GM06990 (cell line): ENCODE results near the gene CYFIP1.

Source experiments
- DNase-seq: peaks from one replicate; pipeline ENCODE4 v3.0.0-alpha.2; 2011; ENCODE audit not compliant: insufficient read length; ENCODE audit errors: extremely low read depth
- H3K27me3 ChIP-seq: replicated peaks from 2 replicates; pipeline ENCODE4 v1.6.0; 2011; ENCODE audit warnings: low read length; ENCODE audit not compliant: control insufficient read depth, insufficient read depth
- H3K36me3 ChIP-seq: 2 replicates; pipeline ENCODE4 v1.5.1; 2011; ENCODE audit warnings: low read length; ENCODE audit not compliant: control insufficient read depth, insufficient read depth
- H3K4me3 ChIP-seq: replicated peaks from 2 replicates; pipeline ENCODE4 v1.5.1; 2011; ENCODE audit warnings: low read depth, mild to moderate bottlenecking, control low read depth, low read length
- CTCF ChIP-seq: IDR thresholded peaks from 2 replicates; pipeline ENCODE4 v1.5.1; 2011; ENCODE audit warnings: low read length, control low read depth, mild to moderate bottlenecking, inconsistent platforms; ENCODE audit not compliant: insufficient read depth, poor library complexity, severe bottlenecking

Gene CYFIP1

DNA sequence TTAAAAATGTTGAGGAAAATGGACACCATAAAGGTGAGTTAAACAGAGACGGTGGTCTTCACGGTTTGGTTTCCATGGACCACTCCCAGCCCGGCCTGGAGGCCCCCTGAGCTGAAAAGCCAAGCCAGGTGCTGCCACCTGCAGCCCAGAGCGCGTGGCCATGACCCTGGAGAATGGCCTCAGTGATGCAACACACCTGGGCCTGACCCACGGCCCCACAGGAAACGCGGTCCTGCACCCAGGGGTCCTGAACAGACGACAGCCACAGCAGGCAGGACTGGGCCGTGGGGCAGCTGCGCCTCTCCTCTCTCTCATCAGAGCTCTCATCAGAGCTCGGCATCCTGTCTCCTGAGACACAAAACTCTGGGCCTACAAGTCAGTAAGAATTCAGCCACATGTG, 77.6 kb downstream of the CYFIP1 start:
- H3K27me3 ChIP-seq: no peaks in the 10 kb centered on the region
- DNase-seq: no peak
- H3K4me3 ChIP-seq: no peak overlapping the region
- peaks cover 26% of the 10 kb centered on the region for H3K36me3 ChIP-seq
- TF ChIP-seq CTCF: peak; percentile 32

DNA sequence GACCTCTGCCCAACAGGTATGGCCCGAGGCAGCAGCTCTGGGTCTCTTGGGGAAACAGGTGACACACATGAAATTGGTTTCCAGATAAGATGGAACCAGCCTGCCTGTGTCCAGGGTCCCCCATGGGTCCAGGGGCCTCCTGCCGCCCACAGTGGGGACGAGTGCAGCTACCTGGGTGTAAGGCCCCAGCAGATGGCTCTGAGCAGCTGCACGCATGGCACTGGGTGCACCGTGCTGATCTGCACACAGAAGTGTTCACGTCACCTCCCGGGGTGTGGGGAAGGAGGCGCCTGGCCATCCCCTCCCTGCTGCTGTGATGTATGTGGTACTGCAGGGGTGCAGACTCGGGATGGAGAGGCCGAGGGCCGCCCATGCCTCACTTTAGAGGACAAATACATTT, 78.1 kb downstream of the CYFIP1 start:
- DNase-seq: no peak
- no peak for TF ChIP-seq CTCF
- H3K27me3 ChIP-seq: no peaks in the 10 kb centered on the region
- peaks cover 25% of the 10 kb centered on the region for H3K36me3 ChIP-seq
- H3K4me3 ChIP-seq: no peak overlapping the region

- TF ChIP-seq CTCF: no peak
- Histone ChIP-seq H3K27me3 (no peaks in the 10 kb centered on the region), H3K4me3 (no peak overlapping the region), H3K36me3 (peaks cover 10% of the 10 kb centered on the region)
- DNase-seq: no peak
These were observed 84.5 kb downstream of the CYFIP1 start for GRCh38 chr15:22895465-22896190.

DNA sequence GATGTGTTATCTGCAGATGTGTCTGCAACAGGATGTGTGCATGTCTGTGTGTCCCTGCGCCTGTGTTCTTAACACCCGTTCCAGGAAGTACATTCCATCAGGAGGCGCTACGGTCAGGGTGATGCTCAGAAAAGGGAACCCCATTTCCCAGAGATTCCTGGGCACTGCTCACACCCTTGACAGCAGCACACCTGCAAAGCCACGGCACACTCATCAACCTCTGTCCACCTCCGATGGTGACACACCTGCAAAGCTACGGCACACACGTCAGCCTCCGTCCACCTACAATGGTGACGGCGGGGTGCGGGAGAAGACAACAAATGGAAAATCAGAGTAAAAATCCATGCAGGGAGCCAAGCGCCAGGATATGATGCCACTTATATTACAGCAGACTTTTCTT, 86.3 kb downstream of the CYFIP1 start:
- H3K27me3 ChIP-seq: no peaks in the 10 kb centered on the region
- TF ChIP-seq CTCF: no peak
- DNase-seq: no peak
- H3K4me3 ChIP-seq: no peak overlapping the region
- H3K36me3 ChIP-seq: peaks cover 6% of the 10 kb centered on the region; the same call in 1 of the 2 replicates

DNA sequence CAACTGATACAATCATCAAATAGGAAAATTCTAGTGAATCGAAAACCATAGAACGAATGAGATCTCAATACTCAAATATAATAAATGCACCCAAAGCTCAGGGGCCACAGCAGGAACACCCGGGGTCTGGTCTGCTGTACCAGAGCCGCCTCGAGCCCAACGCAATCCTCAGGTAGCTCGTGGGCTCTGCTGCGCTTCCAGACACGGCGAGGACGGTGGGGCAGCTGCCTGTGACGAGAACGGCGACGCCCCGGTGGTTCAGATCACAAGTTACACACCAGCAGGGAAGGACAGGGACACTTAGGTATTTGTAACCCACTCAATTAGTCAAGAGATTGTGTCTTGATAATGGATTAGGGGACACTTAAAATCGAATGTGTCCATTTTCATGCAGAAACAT, 87.1 kb downstream of the CYFIP1 start:
- peaks cover 6% of the 10 kb centered on the region; the same call in 1 of the 2 replicates for H3K36me3 ChIP-seq
- no peak overlapping the region for H3K4me3 ChIP-seq
- TF ChIP-seq CTCF: no peak
- DNase-seq: no peak
- H3K27me3 ChIP-seq: no peaks in the 10 kb centered on the region

DNA sequence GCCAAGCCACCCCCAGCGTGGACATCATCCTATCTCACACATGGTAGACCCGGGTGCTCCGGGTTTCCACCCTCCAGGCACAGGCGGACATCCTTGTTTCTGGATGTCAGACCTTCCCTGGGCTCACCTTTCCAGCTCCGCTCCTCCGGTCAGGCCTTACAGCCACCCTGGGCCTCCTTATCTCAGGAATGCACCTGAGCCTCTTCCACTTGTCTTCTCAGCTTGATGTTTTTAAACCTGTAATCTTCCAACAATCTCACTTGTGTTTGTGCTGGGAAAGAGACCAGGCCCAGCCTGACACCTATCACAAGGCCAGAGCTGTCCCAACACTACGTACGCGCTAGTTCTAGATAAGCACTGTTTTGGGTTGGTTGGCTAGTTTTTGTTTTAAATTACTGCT, 87.8 kb downstream of the CYFIP1 start:
- no peak for DNase-seq
- Histone ChIP-seq H3K36me3 (peaks cover 4% of the 10 kb centered on the region), H3K27me3 (no peaks in the 10 kb centered on the region), H3K4me3 (no peak overlapping the region)
- TF ChIP-seq CTCF: no peak
